Stimulated activated CD4-positive, alpha-beta T cell treated with anti-CD3 and anti-CD28 coated beads, Interleukin-15, amount 100 ng/mL, for 48 hours (primary cell): ENCODE results near the gene UBE2H.

Experiments used
- DNase-seq, 2 donors: peaks; one replicate each; pipeline ENCODE4 v3.0.0-alpha.2; 2020; ENCODE audit warnings: low read depth in 2 of 2

UBE2H gene

GRCh38 chr7:129786825-129787563, 165.8 kb downstream of the UBE2H start:
- no peak for DNase-seq

DNA sequence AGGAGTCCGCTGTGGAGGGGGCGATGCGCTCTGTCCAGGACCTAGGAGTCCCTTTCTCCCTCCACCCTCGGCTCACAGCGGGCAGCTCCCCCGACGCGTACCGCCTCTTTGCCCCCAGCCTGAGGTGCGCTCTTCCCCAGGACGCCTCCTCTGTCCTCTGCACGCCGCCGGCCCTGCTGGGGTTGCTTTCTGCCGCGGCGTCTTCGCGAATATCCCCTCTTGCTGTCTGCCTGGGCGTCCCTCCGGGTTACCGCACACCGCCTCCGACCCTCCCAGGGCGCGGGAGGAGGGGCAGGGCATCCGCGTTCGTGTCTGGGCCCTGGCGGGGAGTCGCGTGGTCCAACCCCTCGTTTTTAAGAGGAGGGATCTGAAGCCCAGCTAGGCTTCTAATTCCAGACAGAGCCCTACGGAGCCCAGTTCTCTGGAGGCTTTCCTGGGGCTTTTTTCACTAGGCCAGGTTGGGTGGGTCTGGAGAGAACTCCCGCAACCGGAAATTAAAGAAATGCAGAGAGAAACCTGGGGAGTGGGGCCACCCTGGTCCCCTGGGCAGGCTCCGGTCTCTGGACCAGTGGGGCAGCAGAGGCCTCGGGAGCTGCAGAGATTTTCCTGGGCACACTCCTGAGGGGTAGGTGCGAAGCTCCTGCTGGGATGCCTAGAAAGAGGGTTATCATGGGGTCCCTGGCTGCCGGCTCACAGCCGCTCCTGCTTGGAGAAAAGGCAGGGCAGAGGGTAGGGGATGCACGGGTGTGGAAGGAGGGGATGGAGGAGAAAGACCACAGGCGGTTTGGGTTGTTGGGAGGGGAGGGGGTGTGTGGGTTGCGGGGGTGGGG, 166.9 kb downstream of the UBE2H start:
- DNase-seq, result no peak

GRCh38 chr7:129784783-129785684, 167.7 kb downstream of the UBE2H start:
- no peak for DNase-seq

DNA sequence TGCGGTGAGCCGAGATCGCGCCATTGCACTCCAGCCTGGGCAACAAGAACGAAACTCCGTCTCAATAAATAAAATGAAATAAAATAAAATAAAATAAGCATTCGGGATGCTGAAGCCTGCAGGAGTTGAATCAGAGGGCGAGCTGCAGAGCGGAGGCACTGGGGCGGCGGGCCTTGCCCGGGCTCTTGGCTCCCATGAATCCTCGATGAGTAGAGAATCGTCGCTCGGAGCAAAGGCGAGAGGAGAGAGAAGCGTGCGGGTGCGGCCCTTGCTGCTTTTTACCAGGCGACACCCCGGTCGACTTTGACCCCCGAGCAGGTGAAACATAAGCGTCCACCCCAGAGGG, 168.3 kb downstream of the UBE2H start:
- DNase-seq, result no peak

DNA sequence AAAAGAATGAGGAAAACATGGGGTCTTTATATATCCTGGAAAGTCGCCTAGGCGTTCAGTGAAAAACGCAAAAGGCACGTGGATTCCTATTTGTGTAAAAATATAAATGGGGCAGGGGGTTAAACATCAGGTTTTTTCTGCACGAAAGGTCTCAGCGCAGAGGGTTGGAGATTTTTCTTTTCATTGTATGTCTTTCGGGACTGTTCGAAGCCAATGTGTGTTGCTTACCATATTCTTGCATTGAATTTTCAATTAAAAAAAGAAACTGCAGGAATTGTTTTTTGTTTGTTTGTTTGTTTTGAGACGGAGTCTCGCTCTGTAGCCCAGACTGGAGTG, 169.2 kb downstream of the UBE2H start:
- DNase-seq, result no peak

GRCh38 chr7:129782818-129783583, 169.8 kb downstream of the UBE2H start:
- DNase-seq, result no peak

GRCh38 chr7:129781928-129782817, 170.6 kb downstream of the UBE2H start:
- no peak for DNase-seq

DNA sequence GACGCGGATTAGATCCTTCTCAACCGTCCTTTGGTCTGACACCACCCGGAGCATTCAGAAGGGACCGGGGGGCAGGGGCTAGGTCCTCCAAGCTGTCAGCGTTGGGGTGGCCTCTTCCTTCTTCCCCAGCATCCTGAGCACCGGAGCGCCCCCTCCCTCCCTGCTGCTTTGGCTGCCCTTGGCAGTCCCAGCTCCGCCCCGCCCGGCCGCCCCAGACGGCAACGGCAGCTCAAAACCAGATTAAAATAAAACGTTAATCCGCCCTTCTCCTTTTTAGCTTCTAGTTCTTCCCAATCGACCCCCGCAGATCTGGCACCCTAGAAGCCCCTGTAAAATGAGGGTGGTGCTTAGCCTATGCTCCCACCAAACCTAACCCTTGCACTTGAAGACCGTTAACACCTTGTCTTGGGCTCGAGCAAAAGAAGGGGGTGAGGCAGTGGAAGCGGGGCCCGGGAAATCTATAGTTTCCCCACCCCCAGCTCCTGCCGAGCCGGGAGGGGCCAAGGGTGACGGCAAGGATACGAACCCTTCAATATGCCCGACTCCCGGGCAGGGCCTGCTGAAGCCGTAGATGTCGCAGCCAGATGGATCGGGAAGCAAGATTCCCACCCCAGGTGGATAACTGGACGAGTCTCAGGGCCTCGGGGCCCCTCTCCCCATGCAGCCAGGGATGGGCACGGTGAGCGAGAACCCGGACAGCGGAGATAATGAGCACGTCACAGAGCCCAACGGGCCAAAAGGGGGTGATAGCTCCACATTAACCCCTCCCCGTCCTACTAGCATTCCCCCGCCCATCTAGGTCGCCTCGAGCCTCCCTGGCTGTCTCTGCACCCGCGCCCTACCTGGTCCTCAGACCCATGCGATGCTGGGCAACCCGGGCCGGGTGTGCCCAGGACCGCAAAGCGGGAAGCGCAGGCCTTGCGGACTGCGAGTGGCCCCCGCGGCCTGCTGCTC, 171.5 kb downstream of the UBE2H start:
- no peak for DNase-seq
